A204.1 (cell line): Measurements from ENCODE around the gene TRMT10B.
"Not testable (repeated sequence)": the region's sequence is repeated elsewhere in the genome, so short reads cannot be mapped to it uniquely, and the experiment has no call there.

Source experiments
- FAIRE-seq: peaks from 2 replicates; lab custom pipeline; 2012; peaks lifted over from hg19 to GRCh38; lab: Jason Lieb, UNC

TRMT10B gene

GRCh38 chr9:37751704-37752103 lies 1.9 kb upstream of the TRMT10B start:
- not testable (repeated sequence) for FAIRE-seq

GRCh38 chr9:37752112-37752511 lies 1.5 kb upstream of the TRMT10B start:
- not testable (repeated sequence) for FAIRE-seq

DNA sequence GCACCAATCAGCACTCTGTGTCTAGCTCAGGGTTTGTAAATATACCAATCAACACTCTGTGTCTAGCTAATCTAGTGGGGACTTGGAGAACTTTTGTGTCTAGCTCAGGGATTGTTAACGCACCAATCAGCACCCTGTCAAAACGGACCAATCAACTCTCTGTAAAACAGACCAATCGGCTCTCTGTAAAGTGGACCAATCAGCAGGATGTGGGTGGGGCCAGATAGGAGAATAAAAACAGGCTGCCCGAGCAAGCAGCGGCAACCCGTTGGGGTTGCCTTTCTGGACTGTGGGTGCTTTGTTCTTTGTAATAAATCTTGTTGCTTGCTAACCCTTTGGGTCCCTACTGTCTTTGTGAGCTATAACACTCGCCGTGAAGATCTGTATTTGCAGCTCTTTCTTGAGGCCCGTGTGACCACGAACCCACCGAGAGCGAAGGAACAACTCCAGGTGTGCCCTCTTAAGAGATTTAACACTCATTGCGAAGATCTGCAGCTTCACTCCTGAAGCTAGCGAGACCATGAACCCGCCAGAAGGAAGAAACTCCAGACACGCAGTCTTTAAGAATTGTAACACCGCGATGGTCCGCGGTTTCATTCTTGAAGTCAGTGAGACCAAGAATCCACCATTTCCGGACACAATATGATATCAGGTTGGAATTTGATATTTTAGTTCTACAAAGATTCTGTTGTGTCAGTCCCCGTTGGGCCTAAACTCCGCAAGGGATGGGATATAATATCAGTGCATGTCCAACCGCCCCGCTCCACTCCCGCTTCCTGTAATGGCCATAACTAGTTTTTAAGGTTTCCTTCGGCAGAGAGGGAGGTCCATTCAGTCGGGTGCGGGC lies 740 bp upstream of the TRMT10B start:
- no peak for FAIRE-seq

- no peak for FAIRE-seq
Observed at GRCh38 chr9:37758747-37759146, 5.1 kb downstream of the TRMT10B start.

DNA sequence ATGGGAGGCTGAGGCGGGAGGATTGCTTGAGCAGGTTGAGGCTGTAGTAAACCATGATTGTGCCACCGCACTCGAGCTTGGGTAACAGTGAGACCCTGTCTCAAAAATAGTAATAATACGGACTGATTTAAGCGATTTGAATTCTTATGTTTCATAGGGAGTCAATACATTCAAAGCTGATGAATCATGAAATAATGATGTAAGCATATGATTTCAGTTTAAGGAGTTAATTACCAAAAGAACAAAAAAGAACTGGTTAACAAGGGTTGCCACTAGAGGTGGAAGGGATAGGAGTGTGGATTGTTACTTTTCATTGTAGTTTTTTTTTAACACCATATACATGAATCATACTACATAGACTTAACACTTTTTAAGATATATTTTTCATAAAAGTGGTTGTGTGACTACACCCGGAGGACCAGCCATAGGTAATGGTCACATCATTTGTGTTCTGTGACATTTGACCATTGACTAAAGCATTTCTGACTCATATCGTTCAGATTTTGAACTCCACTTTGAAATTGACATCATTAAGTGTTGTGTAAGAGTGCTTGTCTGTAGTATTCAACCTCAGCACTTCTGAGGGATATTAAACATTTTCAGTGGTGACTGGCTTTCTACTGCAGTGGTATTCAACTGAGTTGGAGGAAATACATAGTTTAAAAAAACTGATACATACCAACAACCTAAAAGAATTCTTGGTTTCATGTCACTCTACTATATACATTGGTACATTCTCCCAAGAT lies 7.0 kb downstream of the TRMT10B start:
- no peak for FAIRE-seq

DNA sequence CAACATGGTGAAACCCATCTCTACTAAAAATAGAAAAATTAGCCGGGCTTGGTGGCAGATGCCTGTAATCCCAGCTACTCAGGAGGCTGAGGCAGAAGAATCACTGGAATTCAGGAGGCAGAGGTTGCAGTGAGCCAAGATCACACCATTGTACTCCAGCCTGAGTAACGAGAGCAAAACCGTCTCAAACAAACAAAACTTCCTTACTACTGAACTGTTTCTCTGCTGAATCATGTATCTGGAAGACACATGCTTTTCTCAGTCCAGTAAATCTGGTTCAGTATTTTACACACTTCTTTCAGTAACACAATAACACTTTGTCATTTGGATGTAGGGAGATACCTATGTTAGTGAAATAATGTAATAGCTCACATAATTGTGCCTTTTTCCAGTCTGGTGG lies 7.9 kb downstream of the TRMT10B start:
- no peak for FAIRE-seq

GRCh38 chr9:37765263-37765662 lies 11.7 kb downstream of the TRMT10B start:
- FAIRE-seq: not testable (repeated sequence)

- FAIRE-seq: no peak
Observed at GRCh38 chr9:37769306-37769705, 15.7 kb downstream of the TRMT10B start.

DNA sequence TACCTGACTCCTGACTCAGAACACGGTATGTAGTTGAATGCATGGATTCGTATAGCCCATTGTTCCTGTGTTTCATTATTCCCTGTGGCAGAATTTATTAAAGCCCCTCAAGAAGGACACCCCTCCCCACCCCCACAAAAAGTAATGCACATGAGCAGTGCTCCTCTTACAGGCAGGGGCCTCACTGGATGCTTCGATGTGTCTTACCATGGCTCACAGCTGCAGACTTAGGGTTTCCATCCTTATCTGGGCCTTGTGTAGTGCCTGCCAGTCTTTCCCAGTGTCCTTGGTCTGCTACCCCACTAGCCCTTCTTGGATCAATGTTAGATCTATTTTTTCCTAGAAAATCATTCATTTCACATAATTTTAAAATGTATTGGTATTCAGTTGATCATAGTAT lies 16.4 kb downstream of the TRMT10B start:
- FAIRE-seq: no peak

GRCh38 chr9:37775216-37775919 lies 21.8 kb downstream of the TRMT10B start:
- no peak for FAIRE-seq

DNA sequence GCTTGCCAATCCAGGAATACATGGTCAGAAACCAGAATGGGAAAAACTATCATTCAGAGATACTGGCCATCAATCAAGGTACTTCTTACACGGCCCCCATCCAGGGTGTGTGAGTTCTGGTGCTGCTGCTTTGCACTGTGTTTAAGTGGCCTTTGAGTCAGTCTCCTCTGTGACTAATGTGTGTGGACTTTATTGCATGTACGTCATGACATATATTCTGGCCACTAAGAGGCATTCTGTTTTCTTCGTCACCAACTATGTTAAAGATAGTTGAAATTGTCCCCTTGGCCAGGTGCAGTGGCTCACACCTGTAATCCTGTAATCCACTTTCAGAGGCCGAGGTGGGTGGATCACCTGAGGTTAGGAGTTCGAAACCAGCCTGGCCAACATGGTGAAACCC lies 22.7 kb downstream of the TRMT10B start:
- no peak for FAIRE-seq

GRCh38 chr9:37778534-37778933 lies 24.9 kb downstream of the TRMT10B start:
- no peak for FAIRE-seq

DNA sequence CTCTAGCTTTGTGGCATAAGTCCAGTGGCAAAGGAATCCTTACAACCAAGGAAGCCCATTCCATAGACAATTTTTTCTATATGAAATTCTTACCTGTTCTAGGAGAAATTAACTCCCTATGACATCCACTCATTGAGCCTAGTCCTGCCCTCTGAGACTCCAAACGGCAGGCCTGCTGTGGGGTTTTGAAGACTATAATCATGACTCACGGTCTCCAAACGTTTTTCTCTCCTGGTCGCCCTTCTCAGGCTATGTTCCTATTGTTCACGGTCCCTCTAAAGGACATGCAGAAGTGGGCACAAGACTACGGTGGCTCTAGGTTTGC lies 30.6 kb downstream of the TRMT10B start:
- FAIRE-seq: no peak

- FAIRE-seq: peak; percentile 29
Observed at GRCh38 chr9:37784616-37785483, 31.2 kb downstream of the TRMT10B start, which contains the start of gene EXOSC3. Gene EXOSC3, minus strand, starts transcription at chr9:37785064. Its CDS starts 20 bp downstream, at chr9:37785044.

GRCh38 chr9:37787059-37787458 lies 33.5 kb downstream of the TRMT10B start:
- FAIRE-seq: no peak

DNA sequence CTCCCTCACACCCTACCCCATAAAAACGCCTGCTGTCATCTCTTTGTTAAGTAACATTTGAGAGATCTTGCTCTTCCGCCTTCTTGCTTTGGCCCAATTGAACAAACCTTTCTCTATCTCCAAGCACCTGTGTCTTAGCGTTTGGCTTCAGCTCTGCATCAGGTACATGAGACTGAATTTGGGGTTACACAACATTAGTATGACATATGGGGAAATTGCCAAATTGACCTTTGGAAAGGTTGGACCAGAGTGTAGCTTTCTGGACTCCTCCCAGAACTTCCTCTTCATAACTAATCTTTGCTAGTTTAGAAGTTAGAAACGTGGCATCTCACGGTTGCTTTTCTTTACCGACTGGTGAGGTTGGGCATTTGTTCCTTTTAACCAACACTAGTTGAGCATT lies 34.7 kb downstream of the TRMT10B start:
- no peak for FAIRE-seq

- FAIRE-seq: no peak
Observed at GRCh38 chr9:37790096-37790495, 36.5 kb downstream of the TRMT10B start.

- FAIRE-seq: no peak
Observed at GRCh38 chr9:37792122-37792521, 38.5 kb downstream of the TRMT10B start.

DNA sequence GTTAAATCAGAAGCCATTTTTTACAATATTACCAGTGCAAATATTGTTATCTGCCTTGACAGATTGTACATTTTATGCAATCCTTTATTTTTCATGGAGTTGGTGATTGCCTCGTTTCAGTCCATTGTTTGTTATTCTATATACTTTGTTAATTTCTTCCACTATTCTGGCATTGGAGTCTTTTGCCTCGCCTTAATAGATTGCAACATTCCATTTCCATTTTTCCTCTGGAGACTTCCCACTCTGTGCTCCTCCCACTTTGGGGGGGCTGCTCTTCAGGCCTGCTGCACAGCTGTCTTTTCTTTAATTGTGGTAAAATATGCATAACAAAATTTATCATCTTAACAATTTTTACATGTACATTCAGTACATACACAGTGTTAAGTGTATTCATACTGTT lies 42.6 kb downstream of the TRMT10B start:
- no peak for FAIRE-seq

DNA sequence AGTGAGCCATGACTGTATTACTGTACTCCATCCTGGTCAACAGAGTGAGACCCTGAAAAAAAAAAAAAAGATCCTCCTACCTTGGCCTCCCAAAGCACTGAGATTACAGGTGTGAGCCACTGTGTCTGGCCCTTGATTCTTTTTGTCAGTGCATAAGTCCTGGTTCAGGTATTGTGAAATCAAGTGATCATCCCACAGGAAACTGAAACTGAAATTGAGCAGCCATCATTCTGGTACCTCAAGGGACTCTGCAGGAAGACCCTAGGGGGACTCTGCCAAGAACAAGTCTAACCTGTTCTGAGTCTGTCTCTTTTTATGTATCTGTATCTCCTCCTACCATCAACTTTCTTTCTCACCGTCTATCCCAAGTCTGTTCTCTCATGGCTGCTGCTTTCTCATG lies 45.1 kb downstream of the TRMT10B start:
- FAIRE-seq: no peak

DNA sequence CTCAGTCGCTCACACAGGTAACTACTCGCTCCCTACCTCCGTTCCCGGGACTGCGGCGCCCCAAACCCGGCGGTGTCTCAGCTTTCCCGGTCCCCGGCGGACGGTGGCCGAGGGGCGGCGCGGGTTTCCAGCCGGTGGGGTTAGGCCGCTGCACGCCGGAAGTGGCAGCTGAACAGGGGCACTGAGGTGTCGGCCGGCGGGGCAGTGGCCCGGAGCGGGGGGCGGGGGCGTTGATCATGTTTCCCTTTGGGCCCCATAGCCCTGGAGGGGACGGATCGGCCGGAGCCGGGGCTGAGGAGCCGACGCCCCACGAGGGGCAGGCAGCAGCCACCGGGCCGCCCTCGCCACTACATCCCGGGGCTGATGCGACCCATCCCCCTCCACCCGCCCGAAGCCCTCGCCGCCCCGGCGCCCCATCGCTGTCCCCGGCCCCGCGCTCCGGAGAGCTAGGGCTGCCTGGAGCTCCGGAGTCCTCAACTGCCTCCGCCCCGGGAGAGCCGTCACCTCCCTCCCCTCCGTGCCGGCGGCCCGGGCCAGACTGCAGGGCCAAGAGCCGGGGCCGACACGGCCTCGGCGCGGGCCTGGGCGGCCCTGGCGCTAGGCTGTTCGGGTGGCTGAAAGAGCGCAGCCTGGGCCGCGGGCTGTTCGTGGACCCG lies 47.2 kb downstream of the TRMT10B start, which contains the start of gene DCAF10:
DCAF10 (plus strand) TSS at position 167 of the 656 bp plus-strand sequence; CDS start at position 237, 70 bp downstream.
- FAIRE-seq: no peak
